Endodermal cell (in vitro differentiated cells): ENCODE measurements around the gene GARNL3. TPM values are rescaled to one million over a fixed set of nuclear protein-coding genes. Genes with fewer than 3 reads are reported as not detected.
A peak's percentile ranks its signal among the peaks of the same experiment; 100 is the strongest.

Source experiments
- DNase-seq: peaks from one replicate; pipeline ENCODE4 v3.0.0-alpha.2; 2017
- H3K27ac ChIP-seq: 2 replicates; pipeline ENCODE4 v1.5.1; 2013; ENCODE audit warnings: mild to moderate bottlenecking, low read depth, low read length, moderate library complexity
- H3K27me3 ChIP-seq: 2 replicates; pipeline ENCODE4 v1.6.1; 2013; ENCODE audit warnings: mild to moderate bottlenecking, low read length, moderate library complexity; ENCODE audit not compliant: insufficient read depth, control insufficient read depth, poor library complexity, severe bottlenecking
- H3K36me3 ChIP-seq: 2 replicates; pipeline ENCODE4 v1.7.0; 2013; ENCODE audit warnings: mild to moderate bottlenecking, low read length, moderate library complexity; ENCODE audit not compliant: control insufficient read depth, insufficient read depth
- H3K4me1 ChIP-seq: one replicate; pipeline ENCODE4 v1.7.0; 2013; ENCODE audit warnings: low read length; ENCODE audit not compliant: control insufficient read depth, insufficient read depth
- H3K4me3 ChIP-seq: 2 replicates; pipeline ENCODE4 v1.5.1; 2013; ENCODE audit warnings: mild to moderate bottlenecking, low read length, moderate library complexity
- H3K9ac ChIP-seq: 2 replicates; pipeline ENCODE4 v1.6.1; 2013; ENCODE audit warnings: mild to moderate bottlenecking, low read length, moderate library complexity; ENCODE audit not compliant: poor library complexity, severe bottlenecking; ENCODE audit errors: extremely low read depth
- H3K9me3 ChIP-seq: 2 replicates; pipeline ENCODE4 v1.6.1; 2013; ENCODE audit warnings: mild to moderate bottlenecking, low read length, moderate library complexity; ENCODE audit not compliant: control insufficient read depth
- H3K27ac Mint-ChIP-seq: 2 replicates; pipeline ENCODE4 v1.8.0; 2020; ENCODE audit warnings: mixed read lengths
- H3K27me3 Mint-ChIP-seq: 2 replicates; pipeline ENCODE4 v1.8.0; 2021; ENCODE audit warnings: mild to moderate bottlenecking, mixed read lengths; ENCODE audit not compliant: insufficient read depth
- H3K36me3 Mint-ChIP-seq: 2 replicates; pipeline ENCODE4 v1.8.0; 2020; ENCODE audit warnings: low read depth, mixed read lengths
- H3K4me1 Mint-ChIP-seq: 2 replicates; pipeline ENCODE4 v1.8.0; 2020; ENCODE audit warnings: mixed read lengths
- H3K4me3 Mint-ChIP-seq: 2 replicates; pipeline ENCODE4 v1.8.0; 2020; ENCODE audit warnings: mild to moderate bottlenecking, moderate library complexity, mixed read lengths
- H3K9me3 Mint-ChIP-seq: 2 replicates; pipeline ENCODE4 v1.8.0; 2020; ENCODE audit warnings: mild to moderate bottlenecking, mixed read lengths
- WGBS, 2 experiments: methylation state at CpG; one replicate each; pipeline versions ENCODE4 v1.1.5 to v1.1.7; 2013; ENCODE audit warnings: missing lambda C conversion rate in 2 of 2, mixed read lengths in 1 of 2; ENCODE audit not compliant: insufficient coverage in 1 of 2, insufficient read length in 1 of 2; 5-methylcytosine and 5-hydroxymethylcytosine counted together
- long read RNA-seq, 4 experiments: library from polyadenylated mRNA in 2 of 4; library from RNA in 1 of 4; library from capped mRNA in 1 of 4; stranded (forward) in 3 of 4; unstranded in 1 of 4; transcript quantifications; one replicate each; pipeline ENCODE4 v2.0.0, GENCODE V29; 2020 to 2021; ENCODE audit warnings: inconsistent platforms in 1 of 4
- polyA plus RNA-seq, 2 experiments: library from polyadenylated mRNA; stranded (reverse); fragments of 50-300 nt; gene quantifications; one replicate each; pipeline ENCODE4 v1.2.3, GENCODE V29; 2013
- total RNA-seq, 2 donors: library from RNA; stranded (reverse); fragmentation: NEBNext Ultra II Directional in 1 of 2; extraction: Animal tissue kit (Norgen Biotek cat#: 25700) in 1 of 2; gene quantifications; 2 replicates in 1 of 2; 3 replicates in 1 of 2; pipeline ENCODE4 v1.2.1, GENCODE V29; 2021
- TF ChIP-seq, protein P1 (sequence below): fragments of 200-600 bp; sonication (generic); conservative IDR thresholded peaks from 2 replicates; pipeline ENCODE4 v1.5.0; 2021; ENCODE audit warnings: antibody characterized with exemption, mild to moderate bottlenecking

Gene GARNL3, protein sequence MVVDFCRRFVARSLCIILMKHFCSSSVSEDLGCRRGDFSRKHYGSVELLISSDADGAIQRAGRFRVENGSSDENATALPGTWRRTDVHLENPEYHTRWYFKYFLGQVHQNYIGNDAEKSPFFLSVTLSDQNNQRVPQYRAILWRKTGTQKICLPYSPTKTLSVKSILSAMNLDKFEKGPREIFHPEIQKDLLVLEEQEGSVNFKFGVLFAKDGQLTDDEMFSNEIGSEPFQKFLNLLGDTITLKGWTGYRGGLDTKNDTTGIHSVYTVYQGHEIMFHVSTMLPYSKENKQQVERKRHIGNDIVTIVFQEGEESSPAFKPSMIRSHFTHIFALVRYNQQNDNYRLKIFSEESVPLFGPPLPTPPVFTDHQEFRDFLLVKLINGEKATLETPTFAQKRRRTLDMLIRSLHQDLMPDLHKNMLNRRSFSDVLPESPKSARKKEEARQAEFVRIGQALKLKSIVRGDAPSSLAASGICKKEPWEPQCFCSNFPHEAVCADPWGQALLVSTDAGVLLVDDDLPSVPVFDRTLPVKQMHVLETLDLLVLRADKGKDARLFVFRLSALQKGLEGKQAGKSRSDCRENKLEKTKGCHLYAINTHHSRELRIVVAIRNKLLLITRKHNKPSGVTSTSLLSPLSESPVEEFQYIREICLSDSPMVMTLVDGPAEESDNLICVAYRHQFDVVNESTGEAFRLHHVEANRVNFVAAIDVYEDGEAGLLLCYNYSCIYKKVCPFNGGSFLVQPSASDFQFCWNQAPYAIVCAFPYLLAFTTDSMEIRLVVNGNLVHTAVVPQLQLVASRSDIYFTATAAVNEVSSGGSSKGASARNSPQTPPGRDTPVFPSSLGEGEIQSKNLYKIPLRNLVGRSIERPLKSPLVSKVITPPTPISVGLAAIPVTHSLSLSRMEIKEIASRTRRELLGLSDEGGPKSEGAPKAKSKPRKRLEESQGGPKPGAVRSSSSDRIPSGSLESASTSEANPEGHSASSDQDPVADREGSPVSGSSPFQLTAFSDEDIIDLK
- total RNA-seq: 10 to 100 TPM in 1 of 2 donors, 1 to 10 TPM in 1; 7.2 to 12.8 TPM
- 10.0 TPM for polyA plus RNA-seq (2013, experiment 1 of 2)
- polyA plus RNA-seq (2013, experiment 2 of 2): 10.1 TPM
- long read RNA-seq, experiment 1, partial matches to known transcripts: 0 of 1 reads
- long read RNA-seq, experiment 1, other reads (novel, unspliced or antisense): 1 of 1 reads
- long read RNA-seq, experiment 2, partial matches to known transcripts: 0 of 7 reads
- long read RNA-seq, experiment 2, other reads (novel, unspliced or antisense): 7 of 7 reads
- long read RNA-seq, experiment 3, partial matches to known transcripts: 0 of 4 reads
- long read RNA-seq, experiment 3, other reads (novel, unspliced or antisense): 4 of 4 reads
- long read RNA-seq, experiment 4, partial matches to known transcripts: 0 of 1 reads
- long read RNA-seq, experiment 4, other reads (novel, unspliced or antisense): 1 of 1 reads

DNA sequence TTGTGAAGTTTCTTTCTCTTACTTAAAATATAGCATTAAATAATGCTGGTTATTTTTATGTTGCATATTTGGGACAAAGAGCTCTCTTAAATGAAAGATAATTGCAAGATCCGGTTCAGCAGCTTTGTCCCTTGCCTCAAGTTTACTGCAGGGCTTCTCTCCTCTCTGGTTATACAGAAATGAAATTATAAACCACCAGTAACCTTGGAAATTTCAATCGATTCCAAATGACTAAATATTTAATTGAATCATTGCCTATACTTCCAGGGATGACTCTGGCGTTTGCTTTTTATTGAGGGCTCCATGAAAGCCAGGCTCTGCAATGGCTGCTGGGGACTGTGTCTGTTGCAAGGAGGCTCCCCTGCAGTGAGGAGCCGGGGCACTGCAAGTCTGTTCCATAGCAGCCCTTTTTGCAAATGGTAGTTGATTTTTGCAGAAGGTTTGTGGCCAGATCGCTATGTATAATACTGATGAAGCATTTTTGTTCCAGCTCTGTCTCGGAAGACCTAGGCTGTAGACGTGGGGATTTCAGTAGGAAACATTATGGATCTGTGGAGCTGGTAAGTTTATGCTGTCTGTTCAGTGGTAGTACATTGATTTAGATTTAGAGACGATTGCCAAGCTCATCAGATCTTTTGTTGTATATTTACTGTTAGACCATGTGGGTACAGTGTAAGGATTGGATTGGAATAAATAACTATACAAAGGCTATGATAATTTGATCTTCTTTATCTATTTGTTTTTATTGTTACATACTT is at the start of gene GARNL3:
Gene GARNL3, plus strand, starts transcription at position 313 of the 758 bp plus-strand sequence. Its CDS starts 104 bp downstream, at position 417.
- peak; percentile 55 for DNase-seq

DNA sequence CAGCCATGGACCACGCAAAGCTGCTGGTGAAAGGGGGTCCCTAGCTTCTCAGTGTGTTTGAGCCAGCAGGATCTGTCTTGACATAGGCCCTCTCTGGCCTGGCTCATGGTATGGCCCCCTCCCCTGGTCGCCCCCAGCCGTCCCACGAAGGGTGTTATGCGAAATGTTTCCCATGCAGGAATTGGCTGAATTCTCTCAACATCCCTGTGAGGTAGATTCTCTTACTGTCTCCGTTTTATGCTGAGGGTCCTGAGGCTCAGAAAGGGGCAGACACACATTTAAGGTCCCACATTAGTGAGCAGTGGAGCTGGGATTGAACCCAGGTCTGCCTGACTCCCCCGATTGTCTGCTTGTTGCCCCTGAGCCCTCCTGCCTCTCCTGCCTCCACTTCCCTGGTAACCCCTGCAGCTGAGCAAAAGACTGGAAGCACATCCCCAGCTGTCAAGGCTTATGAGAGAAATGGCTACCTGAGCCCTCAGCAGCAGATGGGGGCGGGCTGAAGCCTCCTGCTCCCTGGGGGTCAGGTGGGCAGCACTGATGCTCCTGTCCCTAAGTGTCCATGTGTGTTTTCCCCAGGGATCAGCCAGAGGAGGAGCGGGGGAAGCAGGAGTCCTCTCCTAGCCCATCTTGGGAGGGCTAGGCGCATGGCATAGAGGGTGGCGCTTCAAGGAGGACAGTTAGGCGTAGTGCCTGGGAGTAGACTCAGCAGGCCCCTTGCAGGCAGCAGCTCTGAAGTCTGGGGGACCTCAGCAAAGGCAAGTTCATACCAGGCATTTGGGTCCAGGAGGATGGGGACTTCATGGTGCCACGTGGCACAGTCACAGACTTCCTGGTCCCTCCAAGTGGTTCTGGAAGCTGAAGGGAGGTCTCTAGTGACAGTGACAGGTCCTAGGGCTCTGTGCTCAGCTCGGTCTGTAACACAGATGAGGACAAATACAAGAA is 49.0 kb upstream of the GARNL3 start:
- no peaks in the 10 kb centered on the region for H3K9me3 Mint-ChIP-seq
- H3K36me3 Mint-ChIP-seq: no peaks in the 10 kb centered on the region
- no peaks in the 10 kb centered on the region for H3K9me3 ChIP-seq
- 92 to 93% methylated on average over 14 of the region's 14 CpGs for WGBS, 2 experiments
- no peak overlapping the region for H3K27ac Mint-ChIP-seq
- no peak overlapping the region for H3K4me3 Mint-ChIP-seq
- no peaks in the 10 kb centered on the region for H3K27me3 Mint-ChIP-seq
- H3K9ac ChIP-seq: no peak overlapping the region
- H3K4me1 ChIP-seq: no peaks in the 10 kb centered on the region
- H3K4me3 ChIP-seq: no peak overlapping the region
- no peak overlapping the region for H3K27ac ChIP-seq
- peaks cover 12% of the 10 kb centered on the region for H3K4me1 Mint-ChIP-seq
- peak; percentile 38 for DNase-seq
- H3K27me3 ChIP-seq: no peaks in the 10 kb centered on the region
- TF ChIP-seq, protein P1, sequence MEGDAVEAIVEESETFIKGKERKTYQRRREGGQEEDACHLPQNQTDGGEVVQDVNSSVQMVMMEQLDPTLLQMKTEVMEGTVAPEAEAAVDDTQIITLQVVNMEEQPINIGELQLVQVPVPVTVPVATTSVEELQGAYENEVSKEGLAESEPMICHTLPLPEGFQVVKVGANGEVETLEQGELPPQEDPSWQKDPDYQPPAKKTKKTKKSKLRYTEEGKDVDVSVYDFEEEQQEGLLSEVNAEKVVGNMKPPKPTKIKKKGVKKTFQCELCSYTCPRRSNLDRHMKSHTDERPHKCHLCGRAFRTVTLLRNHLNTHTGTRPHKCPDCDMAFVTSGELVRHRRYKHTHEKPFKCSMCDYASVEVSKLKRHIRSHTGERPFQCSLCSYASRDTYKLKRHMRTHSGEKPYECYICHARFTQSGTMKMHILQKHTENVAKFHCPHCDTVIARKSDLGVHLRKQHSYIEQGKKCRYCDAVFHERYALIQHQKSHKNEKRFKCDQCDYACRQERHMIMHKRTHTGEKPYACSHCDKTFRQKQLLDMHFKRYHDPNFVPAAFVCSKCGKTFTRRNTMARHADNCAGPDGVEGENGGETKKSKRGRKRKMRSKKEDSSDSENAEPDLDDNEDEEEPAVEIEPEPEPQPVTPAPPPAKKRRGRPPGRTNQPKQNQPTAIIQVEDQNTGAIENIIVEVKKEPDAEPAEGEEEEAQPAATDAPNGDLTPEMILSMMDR: no peak
- H3K36me3 ChIP-seq: no peaks in the 10 kb centered on the region

More for the DNA sequence above, at the start of gene GARNL3:
- WGBS, 2 experiments: 67 to 72% methylated on average over 7 to 8 of the region's 8 CpGs
- H3K27ac ChIP-seq: no peak within 1 kb of the TSS
- H3K9ac ChIP-seq: no peak within 1 kb of the TSS
- TF ChIP-seq, protein P1: no peak
- H3K36me3 Mint-ChIP-seq: no peaks in the 10 kb centered on the region
- H3K9me3 Mint-ChIP-seq: no peaks in the 10 kb centered on the region
- no peaks in the 10 kb centered on the region for H3K4me1 Mint-ChIP-seq
- no peaks in the 10 kb centered on the region for H3K36me3 ChIP-seq
- no peak within 1 kb of the TSS for H3K4me3 ChIP-seq
- peak within 1 kb of the TSS; percentile 58 for H3K27ac Mint-ChIP-seq
- no peaks in the 10 kb centered on the region for H3K27me3 Mint-ChIP-seq
- no peak within 1 kb of the TSS for H3K4me3 Mint-ChIP-seq
- no peaks in the 10 kb centered on the region for H3K9me3 ChIP-seq
- H3K4me1 ChIP-seq: no peaks in the 10 kb centered on the region
- H3K27me3 ChIP-seq: no peaks in the 10 kb centered on the region
